GM18870 (cell line): ENCODE results near the gene CD28.

Source experiments
- ATAC-seq: cut with Tn5 transposase; IDR thresholded peaks from one replicate; pipeline ENCODE4 v1.9.1; 2021; ENCODE audit warnings: moderate library complexity; ENCODE audit not compliant: unreplicated experiment

Gene CD28

GRCh38 chr2:203713381-203713780 lies 6.9 kb downstream of the CD28 start:
- no peak for ATAC-seq

- ATAC-seq = no peak
Observed at GRCh38 chr2:203714112-203714511, 7.7 kb downstream of the CD28 start.

DNA sequence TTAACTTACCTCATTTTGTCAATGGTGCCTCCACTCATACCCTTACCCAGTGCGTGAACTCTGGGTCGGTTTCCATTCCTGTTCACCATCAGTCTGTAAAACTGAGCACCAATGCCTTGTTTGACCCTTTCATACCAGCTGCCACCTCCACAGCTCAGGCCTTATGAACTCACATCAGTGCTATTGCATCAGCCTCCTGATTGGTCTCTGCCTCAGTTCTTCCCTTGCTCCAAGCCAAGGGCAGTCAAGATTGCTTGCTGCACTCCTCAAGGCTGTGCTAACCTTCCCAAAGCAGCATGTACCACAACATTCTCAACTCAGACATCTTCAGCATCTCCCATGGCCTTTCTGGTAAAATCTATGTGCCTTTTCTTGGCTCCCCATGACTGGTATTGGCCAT lies 9.3 kb downstream of the CD28 start:
- ATAC-seq = no peak

GRCh38 chr2:203718087-203718486 lies 11.6 kb downstream of the CD28 start:
- ATAC-seq = peak; percentile 93

GRCh38 chr2:203719456-203720410 lies 13.3 kb downstream of the CD28 start:
- no peak for ATAC-seq

DNA sequence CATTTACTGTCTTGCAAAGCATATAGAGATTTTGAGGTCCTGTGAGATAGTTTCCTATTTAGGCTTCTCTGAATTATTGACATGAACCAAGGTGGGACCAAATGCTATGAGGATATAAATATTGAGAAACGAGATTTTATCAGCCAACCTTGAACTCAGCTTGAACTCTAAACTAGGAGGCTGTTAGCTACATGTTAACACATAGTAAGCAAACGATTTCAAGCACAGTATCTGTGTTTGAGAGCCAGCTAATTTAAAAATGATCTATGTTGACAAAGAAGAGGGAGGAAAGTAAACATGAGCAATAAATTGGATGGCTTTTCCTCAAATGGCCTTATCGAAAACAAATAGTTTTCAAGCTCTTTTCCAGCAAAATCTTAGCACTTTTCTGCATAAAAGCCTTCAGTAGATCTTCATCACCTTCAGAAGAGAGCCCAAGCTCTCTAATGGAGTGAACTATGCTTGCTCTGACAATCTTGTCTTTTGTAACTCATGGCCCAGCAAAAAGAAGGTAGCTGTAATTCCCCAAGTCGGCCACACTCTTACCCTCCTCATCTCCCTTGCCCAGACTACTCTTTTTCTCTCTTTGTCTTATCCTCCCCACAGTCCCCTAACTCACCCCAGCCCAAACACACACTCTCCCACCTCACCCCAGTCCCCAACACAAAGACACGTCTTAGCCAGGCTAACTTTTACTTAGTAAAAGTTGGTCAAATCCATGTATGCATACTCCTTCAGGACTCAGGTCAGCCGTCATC lies 14.7 kb downstream of the CD28 start:
- ATAC-seq = no peak

GRCh38 chr2:203721781-203722300 lies 15.4 kb downstream of the CD28 start:
- no peak for ATAC-seq

DNA sequence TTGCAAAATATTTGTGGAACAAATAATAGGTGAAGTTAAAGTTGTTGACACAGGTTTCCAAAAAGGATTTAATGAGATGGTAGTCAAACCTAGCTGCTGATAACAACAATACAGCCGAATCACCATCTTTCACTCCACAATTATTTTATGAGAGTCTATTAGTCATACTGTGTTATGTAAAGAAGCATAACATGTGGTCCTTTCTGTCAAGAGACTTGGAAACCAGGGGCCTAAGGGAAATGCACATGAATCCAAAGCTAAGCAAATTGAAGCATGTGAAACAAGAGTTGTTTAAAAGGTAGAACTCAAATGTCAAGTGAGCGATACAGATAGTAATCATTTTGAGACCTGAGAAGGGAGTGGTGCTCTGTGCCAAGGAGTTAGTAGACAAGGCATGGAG lies 16.0 kb downstream of the CD28 start:
- ATAC-seq = no peak

- no peak for ATAC-seq
Observed at GRCh38 chr2:203728321-203728720, 21.9 kb downstream of the CD28 start.

GRCh38 chr2:203730076-203730729 lies 23.8 kb downstream of the CD28 start:
- peak; percentile 68 for ATAC-seq

- no peak for ATAC-seq
Observed at GRCh38 chr2:203730883-203731282, 24.4 kb downstream of the CD28 start.

DNA sequence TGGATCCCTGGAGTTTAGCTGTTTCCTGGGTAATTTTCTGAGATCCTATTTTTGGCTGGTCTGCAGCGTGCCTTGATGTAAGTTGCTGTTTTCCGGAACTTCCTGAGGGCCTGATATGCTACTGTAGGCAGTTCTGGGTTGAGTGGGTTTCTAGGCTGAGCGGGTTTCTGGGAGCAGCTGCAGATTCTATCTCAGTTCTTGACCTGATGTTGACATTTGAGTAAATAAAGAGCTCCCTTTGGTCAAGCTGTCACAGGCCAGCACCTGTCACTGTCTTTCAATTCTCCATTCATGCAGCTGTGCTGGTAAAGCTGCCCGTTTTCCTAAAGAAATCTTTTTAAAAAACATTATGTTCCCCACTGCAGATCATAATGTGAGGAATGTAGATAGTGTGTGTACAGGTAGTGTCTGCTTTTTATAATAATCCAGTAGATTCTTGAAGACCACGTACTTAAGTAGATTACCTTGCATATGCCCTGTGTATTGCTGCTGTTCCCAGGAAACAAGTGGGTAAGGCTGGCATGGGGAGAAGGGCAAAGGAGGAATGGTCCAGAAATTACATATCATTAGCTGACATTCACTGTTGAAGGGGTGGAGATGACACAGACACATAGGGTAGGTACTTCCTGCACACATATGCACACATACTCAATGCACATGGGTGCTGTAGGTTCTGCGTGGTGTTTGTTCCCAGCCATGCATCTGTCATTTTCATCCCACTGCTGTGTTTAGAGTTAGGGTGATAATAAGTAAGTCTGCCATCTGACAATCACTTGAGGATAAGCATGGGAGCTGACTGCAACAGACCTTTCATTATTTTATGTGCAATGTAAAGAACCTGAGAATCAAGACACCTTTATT lies 25.9 kb downstream of the CD28 start:
- no peak for ATAC-seq

- ATAC-seq = no peak
Observed at GRCh38 chr2:203732953-203733510, 26.6 kb downstream of the CD28 start.

DNA sequence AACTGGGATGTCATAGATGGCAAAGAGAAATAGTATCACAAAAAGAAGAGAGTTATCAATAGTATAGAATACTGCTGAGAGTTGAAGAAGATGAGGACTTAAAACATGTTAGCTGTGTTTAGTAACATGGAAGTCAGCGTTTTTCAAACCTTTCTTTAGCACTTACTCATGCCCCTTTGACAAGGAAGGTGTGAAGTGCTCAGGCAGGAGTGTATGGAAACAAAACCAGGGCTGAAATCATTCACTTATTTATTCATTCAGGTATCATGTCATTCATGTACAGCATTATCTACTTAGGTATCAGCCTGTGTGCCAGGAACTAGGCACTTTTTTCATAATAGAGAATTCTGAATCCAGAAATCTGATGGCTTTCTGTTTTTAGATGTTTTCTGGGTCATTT lies 27.2 kb downstream of the CD28 start:
- ATAC-seq = no peak

DNA sequence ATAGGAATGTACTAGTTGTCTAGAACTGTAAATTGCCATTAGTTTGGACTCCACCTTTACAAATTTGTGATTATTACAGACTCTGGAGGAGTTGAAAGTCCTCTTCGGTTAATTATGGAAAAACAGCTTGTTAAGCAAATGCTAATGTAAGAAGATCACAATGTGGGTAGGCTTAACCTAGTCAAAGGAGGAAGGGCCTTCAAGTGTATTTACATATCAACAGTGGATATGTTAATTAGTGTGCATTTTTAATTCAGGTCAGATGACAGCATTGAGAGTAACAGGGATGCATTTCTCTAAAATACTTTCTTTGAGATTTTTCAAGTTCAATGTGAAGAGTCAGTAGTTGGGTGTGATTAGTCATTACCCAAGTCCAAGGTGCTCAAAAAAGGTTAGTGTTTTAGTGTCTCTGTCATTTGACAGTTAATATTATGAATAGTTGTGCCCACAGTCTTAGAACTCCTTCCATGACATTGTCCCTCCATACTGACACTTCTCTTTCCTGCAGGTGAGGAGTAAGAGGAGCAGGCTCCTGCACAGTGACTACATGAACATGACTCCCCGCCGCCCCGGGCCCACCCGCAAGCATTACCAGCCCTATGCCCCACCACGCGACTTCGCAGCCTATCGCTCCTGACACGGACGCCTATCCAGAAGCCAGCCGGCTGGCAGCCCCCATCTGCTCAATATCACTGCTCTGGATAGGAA lies 28.0 kb downstream of the CD28 start:
- ATAC-seq = no peak

DNA sequence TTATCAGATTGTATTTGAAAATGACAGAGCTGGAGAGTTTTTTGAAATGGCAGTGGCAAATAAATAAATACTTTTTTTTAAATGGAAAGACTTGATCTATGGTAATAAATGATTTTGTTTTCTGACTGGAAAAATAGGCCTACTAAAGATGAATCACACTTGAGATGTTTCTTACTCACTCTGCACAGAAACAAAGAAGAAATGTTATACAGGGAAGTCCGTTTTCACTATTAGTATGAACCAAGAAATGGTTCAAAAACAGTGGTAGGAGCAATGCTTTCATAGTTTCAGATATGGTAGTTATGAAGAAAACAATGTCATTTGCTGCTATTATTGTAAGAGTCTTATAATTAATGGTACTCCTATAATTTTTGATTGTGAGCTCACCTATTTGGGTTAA lies 30.9 kb downstream of the CD28 start:
- peak; percentile 73 for ATAC-seq

- ATAC-seq = no peak
Observed at GRCh38 chr2:203739351-203739750, 32.9 kb downstream of the CD28 start.

DNA sequence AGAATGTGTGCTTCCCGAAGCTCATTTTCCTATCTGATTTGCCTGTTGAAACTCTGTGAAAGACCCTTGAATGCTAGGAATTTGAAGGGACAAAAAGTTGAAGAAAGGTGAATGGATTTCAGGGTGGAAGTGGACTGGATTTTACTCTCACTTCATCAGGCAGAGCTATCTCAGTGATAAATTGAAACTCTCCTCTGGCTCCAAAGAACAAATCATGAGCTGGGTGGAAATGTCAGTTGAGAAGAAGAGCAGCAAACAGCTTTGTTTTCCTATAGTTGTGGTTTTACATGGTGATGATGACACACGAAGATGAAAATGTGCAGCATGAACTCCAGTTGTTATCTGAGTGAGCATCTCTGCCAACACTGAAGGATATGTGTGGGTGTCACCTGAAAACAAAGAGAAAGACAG lies 34.4 kb downstream of the CD28 start:
- no peak for ATAC-seq

DNA sequence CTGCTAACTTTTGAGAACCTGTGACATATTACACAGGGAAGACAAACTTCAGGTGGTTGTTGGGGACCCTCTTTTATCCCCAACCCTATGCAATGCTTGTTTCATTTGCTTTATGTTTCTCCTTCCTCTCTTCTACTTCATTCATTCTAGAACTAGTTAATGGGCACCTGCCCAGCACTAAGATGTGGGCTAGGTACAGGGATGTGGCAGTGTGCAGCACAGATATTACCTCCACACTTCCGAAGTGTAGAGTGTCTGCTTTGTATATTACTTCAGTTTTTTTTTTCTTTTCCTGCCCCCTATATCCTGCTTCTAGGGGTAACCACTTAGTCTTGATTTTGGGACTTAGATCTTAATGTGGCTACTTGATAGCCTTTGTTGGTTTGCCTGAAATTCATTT lies 35.1 kb downstream of the CD28 start:
- no peak for ATAC-seq
